Bronchial epithelial cell (primary cell): ENCODE data around the gene EPHB3. TPM values are rescaled to one million over a fixed set of nuclear protein-coding genes. Genes with fewer than 3 reads are reported as not detected.

ENCODE experiments used
- DNase-seq: peaks from one replicate; pipeline ENCODE4 v3.0.0-alpha.2; 2010; ENCODE audit warnings: low read depth
- FAIRE-seq: peaks from 2 replicates; lab custom pipeline; 2011; peaks lifted over from hg19 to GRCh38; lab: Jason Lieb, UNC
- H3K27me3 ChIP-seq: 2 replicates; pipeline ENCODE4 v1.5.1; 2011; ENCODE audit warnings: low read length; ENCODE audit not compliant: control insufficient read depth, insufficient read depth
- H3K36me3 ChIP-seq: 2 replicates; pipeline ENCODE4 v1.5.1; 2011; ENCODE audit warnings: low read length; ENCODE audit not compliant: control insufficient read depth, insufficient read depth
- H3K4me3 ChIP-seq: 2 replicates; pipeline ENCODE4 v1.5.1; 2011; ENCODE audit warnings: mild to moderate bottlenecking, low read depth, low read length, control low read depth
- CTCF ChIP-seq: IDR thresholded peaks from 2 replicates; pipeline ENCODE4 v1.5.1; 2011; ENCODE audit warnings: mild to moderate bottlenecking, moderate library complexity, low read length, control low read depth, inconsistent platforms; ENCODE audit not compliant: insufficient read depth, severe bottlenecking
- total RNA-seq: library from RNA; depleted of rRNA; stranded (reverse); fragments of >200 nt; gene quantifications from 2 replicates; pipeline ENCODE4 v1.2.1, GENCODE V29; 2014

The EPHB3 gene
- total RNA-seq, 1 donor from 2014 or later = 9.2 TPM

DNA sequence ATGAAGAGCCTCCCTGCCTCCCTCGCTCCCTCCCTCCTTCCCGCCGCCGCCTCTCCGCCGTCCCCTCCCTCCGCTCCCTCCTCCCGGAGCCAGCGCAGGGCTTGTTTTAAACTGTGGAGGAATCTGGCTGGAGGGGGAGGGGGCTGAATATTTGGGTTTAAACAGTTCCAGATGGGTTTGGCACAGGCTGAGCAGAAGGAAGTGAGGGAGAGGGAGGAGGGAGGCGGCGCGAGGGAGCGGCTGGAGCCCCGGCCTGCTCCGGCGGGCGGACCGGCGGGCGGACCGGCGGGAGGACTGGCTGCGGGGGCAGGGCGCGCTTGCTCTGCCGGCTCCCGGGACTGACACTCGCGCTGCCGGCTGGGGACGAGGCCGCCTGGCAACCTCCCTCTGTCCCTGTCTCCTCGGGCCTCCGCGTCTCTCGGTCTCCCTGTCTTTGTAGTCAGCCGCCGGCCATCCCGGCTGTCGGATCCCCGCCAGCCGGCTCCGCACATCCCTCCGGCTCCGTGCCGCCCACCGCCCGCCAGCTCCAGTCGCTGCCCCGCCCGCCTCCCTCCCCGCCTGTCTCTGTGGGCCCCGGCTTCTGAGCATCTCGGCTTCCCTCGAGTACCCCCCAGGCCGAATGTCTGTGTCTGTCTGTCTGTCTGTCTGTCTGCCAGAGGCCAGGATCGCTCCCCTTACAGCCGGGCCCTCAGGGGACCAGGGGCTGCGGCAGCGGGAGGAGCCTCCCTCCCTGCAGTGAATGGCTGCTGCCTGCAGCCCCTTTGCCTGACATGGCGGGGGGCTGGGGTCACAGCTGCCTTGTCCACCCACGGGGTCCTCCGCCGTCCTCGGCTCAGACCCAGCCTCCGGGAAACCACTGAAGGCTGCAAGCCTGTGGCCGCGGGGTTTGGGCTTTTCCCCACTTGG lies 7.6 kb downstream of the EPHB3 start:
- no peaks in the 10 kb centered on the region for H3K27me3 ChIP-seq
- H3K36me3 ChIP-seq = peaks cover 6% of the 10 kb centered on the region
- H3K4me3 ChIP-seq = peak overlapping the region; percentile 40
- DNase-seq = peak; percentile 52
- no peak for FAIRE-seq
- no peak for TF ChIP-seq CTCF

DNA sequence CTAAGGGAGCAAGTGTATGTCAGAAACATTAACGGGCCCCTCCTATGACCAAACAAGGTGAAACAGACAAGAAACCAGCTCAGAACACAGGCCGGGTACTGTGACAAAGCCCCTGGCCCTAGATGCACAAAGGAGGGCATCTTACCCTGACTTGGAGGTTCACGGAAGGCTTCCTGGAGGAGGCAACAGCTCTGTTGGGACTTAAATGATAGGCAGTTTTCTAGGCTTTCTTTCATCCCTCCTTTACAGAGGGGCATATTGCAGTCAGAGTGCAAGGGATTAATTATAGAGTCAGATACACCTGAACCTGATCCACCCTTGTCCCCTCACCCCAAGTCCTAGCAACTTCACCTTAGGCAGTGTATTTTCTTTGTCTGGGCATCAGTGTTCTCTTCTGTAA lies 8.4 kb downstream of the EPHB3 start:
- H3K4me3 ChIP-seq = no peak overlapping the region
- no peak for FAIRE-seq
- TF ChIP-seq CTCF = no peak
- no peaks in the 10 kb centered on the region for H3K27me3 ChIP-seq
- no peak for DNase-seq
- peaks cover 7% of the 10 kb centered on the region for H3K36me3 ChIP-seq

DNA sequence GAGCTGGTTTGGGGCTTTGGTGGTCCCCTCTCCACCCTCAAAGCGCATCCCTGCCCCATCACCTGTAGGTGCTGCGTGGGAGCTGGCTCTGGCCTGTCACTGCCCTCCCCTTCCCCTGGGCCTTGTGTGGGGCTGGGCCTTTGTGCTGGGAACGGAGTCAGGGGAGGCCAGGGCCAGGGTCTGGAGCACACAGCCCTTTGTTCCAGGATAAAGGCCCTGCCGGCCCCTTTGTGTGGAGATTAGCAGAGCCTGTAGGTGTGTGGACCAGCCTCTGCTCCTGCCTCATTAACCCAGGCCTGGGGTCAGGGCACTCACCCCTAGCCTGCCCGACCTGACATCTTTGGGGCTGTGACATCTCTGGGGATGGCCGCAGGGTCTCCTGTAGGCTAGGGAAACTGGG lies 8.9 kb downstream of the EPHB3 start:
- Histone ChIP-seq H3K4me3 (no peak overlapping the region), H3K36me3 (peaks cover 7% of the 10 kb centered on the region), H3K27me3 (no peaks in the 10 kb centered on the region)
- no peak for FAIRE-seq
- TF ChIP-seq CTCF = no peak
- no peak for DNase-seq

GRCh38 chr3:184571750-184572377 lies 10.3 kb downstream of the EPHB3 start:
- FAIRE-seq = no peak
- H3K36me3 ChIP-seq = peaks cover 17% of the 10 kb centered on the region
- no peak for TF ChIP-seq CTCF
- H3K4me3 ChIP-seq = no peak overlapping the region
- no peak for DNase-seq
- no peaks in the 10 kb centered on the region for H3K27me3 ChIP-seq

DNA sequence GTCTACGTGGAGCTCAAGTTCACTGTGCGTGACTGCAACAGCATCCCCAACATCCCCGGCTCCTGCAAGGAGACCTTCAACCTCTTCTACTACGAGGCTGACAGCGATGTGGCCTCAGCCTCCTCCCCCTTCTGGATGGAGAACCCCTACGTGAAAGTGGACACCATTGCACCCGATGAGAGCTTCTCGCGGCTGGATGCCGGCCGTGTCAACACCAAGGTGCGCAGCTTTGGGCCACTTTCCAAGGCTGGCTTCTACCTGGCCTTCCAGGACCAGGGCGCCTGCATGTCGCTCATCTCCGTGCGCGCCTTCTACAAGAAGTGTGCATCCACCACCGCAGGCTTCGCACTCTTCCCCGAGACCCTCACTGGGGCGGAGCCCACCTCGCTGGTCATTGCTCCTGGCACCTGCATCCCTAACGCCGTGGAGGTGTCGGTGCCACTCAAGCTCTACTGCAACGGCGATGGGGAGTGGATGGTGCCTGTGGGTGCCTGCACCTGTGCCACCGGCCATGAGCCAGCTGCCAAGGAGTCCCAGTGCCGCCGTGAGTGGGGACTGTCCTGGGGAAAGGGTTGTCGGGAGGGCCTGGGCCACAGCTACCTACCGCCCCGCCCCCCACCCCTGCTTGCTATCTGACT lies 11.2 kb downstream of the EPHB3 start:
- FAIRE-seq (no peak), DNase-seq (no peak)
- H3K4me3 ChIP-seq = no peak overlapping the region
- H3K36me3 ChIP-seq = peaks cover 23% of the 10 kb centered on the region
- no peak for TF ChIP-seq CTCF
- no peaks in the 10 kb centered on the region for H3K27me3 ChIP-seq
